ENCODE measurements around the gene FCGR3A. TPM values are rescaled to one million over a fixed set of nuclear protein-coding genes. Genes with fewer than 3 reads are reported as not detected.
"Not testable (repeated sequence)": the region's sequence is repeated elsewhere in the genome, so short reads cannot be mapped to it uniquely, and the experiment has no call there.

FCGR3A gene
- total RNA-seq, result not detected in 2 replicates

DNA sequence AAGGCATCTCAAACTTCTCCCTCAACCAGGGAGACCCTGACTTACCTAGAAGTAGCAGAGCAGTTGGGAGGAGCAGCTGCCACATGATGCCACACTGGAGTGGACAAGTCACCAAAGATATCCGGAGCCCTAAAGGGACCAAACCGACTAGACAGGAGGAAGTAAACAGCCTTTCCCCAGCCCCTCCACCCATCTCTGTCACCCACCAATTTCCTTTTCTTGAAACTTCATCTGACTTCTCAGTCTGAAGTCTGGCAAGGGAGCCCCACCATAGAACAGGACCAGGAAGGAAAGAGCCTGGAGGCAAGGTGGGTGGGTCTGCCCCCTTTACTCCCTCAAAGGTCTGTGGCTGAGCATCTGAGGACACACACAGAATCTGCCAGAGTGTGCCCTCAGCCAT lies at the start of gene FCGR3A:
TSS of gene FCGR3A (minus strand) at position 167 of the 400 bp plus-strand sequence. CDS start at position 85, 82 bp downstream.
- no peak for DNase-seq (ENCODE audit: low read depth)
- no peak within 1 kb of the TSS for H3K4me3 ChIP-seq (ENCODE audit: low read depth, low read length)
- TF ChIP-seq, protein P1, sequence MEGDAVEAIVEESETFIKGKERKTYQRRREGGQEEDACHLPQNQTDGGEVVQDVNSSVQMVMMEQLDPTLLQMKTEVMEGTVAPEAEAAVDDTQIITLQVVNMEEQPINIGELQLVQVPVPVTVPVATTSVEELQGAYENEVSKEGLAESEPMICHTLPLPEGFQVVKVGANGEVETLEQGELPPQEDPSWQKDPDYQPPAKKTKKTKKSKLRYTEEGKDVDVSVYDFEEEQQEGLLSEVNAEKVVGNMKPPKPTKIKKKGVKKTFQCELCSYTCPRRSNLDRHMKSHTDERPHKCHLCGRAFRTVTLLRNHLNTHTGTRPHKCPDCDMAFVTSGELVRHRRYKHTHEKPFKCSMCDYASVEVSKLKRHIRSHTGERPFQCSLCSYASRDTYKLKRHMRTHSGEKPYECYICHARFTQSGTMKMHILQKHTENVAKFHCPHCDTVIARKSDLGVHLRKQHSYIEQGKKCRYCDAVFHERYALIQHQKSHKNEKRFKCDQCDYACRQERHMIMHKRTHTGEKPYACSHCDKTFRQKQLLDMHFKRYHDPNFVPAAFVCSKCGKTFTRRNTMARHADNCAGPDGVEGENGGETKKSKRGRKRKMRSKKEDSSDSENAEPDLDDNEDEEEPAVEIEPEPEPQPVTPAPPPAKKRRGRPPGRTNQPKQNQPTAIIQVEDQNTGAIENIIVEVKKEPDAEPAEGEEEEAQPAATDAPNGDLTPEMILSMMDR (conservative IDR thresholded peaks at IDR 0.05; ENCODE audit: low read depth, low read length), result no peak

DNA sequence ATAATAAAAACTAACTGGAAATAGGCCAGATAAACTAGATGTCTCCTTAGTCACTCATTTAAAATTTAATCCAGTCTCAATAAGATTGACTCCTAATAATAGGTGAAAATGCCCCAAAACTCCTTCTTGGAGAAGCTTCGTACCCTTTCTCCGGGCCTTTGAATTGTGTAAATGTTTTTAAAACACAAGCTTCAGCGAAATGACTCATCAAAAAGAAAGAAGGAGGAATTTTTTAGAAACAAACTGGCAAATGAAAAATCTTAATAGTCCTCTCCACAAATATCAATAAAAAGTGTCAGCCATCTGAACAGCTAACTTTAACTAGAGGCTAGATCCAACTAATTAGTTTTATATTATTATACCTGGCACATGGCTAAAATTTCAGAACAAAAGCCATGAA lies 47.5 kb upstream of the FCGR3A start:
- DNase-seq (ENCODE audit: low read depth); H3K4me3 ChIP-seq (ENCODE audit: low read depth, low read length): not testable (repeated sequence)

DNA sequence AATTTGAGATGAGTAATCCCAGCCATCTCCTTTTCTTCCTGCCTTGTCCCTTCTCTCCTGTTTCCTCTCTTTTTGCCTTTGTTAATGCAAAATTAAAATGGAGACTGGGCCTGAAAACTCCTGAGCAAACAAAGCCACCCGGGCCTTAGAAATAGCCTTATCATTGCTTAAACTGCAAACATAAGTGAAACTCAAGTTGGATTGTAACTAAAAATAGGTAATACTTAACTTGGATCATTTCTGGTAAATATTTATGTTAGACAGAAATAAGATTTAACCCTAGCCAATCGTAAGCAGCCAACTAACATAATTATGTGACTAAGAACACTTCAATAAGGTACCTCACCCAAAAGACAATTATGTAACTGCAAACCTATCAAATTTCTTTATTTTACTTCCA lies 46.0 kb upstream of the FCGR3A start:
- not testable (repeated sequence) for DNase-seq (ENCODE audit: low read depth); H3K4me3 ChIP-seq (ENCODE audit: low read depth, low read length)

DNA sequence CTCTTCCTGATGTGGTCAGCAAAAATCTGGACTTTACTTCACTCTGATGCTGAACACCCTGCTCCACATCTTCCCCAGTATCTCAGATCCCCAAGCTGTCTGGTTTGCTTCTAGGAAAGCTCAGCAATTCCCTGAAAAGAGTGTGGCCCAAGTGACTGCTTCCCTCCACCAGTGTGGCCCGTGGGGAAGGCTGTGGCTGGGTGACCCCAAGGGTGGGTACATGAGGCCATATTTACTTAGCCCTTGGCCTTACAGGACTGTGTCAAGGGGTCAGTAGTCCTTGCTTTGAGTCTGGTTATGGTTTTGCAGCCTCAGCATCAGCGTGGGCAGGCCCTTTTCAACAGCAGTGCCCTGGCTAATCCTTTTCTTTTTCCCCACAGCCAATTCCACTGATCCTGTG lies 45.6 kb upstream of the FCGR3A start:
- DNase-seq (ENCODE audit: low read depth); H3K4me3 ChIP-seq (ENCODE audit: low read depth, low read length): not testable (repeated sequence)

DNA sequence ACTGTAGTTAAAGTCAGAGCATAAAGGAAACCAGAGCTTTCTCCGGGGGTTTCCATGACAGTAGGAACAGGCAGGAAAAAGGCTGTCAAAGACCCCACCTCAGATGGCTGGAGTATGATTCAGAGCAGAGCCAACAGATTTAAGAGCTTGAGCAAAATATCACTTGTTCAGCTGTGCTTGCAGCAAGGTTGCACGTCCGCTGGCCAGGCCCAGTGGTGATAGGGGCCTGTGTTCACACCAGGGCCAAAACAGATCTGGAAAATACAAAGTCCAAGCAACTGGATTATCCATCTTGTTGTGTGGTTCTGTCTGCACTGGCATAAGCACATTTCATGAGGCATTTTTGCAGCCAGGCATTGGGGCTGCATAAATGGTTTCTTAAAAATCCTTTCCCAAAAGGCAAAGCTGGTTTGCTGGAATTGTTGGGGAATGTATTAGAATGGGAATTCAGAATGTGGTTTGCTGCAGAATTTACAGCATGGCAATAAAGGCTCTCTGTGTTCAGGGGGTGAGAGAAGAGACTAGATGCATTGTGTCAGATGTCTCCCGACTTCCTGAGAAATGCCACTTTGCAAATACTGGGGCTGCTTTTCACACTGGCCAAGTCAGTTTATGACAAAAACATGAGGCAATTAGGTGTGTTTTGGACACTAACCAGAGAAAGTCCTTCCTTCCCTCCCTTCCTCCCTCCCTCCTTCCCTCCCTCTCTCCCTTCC lies 44.8 kb upstream of the FCGR3A start:
- not testable (repeated sequence) for H3K4me3 ChIP-seq (ENCODE audit: low read depth, low read length); DNase-seq (ENCODE audit: low read depth)

DNA sequence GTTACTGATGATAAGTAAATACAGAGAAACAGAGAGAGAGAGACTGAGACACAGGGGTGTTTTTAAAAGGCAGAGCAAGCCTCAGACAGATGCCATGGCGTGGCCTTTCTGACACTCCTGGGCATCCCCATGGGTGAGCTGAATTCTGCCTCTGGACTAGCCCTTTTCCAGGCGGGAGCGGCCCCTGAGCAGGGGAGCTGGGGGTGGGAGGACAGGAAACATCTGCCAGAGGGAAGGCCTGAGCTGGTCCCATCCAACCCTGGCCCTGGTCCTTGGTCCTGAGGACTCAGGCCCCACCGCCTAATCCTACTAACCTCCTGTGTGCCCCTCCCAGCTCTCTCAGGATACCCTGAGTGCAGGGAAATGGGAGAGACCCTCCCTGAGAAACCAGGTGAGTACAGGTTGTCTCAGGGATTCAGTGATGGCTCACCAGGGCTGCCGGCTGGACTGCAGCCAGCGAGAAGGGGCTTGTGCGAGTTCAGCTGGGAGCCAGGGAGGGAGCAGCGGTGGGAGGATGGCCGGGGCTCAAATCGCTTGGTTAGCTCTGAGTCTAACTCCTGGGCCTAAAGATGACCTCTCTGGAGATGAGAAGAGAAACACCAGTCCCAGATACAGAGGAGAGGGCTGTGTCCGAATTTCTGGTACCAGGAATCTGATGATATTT lies 43.6 kb upstream of the FCGR3A start:
- not testable (repeated sequence) for DNase-seq (ENCODE audit: low read depth); H3K4me3 ChIP-seq (ENCODE audit: low read depth, low read length)

DNA sequence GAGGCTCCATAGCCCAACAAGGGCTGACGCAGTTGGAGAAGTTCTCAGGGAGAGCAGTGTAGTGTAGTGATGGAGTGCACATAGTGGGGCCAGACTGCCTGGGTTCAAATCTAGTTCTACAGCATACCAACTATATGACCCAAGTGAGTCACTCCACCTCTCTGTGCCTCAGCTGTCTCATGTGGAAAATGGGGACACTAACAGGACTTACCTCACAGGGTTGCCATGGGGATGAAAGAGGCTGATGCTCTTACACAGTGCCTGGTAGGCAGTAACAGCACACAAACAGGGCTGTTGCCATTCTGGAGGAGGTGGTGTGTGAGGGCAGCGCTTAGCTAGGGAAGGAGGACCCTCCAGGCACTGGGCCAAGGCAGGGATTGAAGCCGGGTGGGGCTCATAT lies 43.0 kb upstream of the FCGR3A start:
- not testable (repeated sequence) for DNase-seq (ENCODE audit: low read depth); H3K4me3 ChIP-seq (ENCODE audit: low read depth, low read length)

DNA sequence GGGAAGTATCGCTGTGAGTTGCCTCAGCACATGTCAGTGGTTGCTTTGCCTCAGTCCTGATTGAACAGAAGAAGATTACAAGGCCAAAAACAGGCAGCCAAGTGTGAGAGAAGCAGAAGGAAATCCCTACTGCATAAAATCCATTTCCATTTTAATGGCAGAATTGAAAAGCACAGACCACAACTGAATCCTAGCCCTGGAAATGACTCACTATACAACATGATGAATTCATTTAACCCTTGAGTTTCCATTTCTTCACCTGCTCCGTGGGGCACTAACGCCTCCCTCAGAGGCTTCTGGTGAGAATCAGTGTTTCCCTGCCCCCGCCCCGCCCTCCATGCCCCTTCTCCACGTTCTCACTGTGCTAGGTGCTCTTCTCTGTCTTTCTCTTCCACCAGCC lies 40.3 kb upstream of the FCGR3A start:
- not testable (repeated sequence) for H3K4me3 ChIP-seq (ENCODE audit: low read depth, low read length); DNase-seq (ENCODE audit: low read depth)

DNA sequence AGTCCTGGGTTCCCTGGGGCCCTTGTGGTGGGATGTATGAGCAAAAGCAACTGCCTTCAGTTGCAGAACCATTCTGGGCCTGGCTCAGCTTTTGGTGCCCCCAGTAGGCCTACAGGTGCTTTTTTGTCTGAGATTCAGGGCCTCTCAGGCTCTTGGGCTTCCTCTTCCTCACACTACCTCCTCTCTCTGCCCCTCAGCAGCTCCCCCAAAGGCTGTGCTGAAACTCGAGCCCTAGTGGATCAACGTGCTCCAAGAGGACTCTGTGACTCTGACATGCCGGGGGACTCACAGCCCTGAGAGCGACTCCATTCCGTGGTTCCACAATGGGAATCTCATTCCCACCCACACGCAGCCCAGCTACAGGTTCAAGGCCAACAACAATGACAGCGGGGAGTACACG lies 39.7 kb upstream of the FCGR3A start:
- DNase-seq (ENCODE audit: low read depth); H3K4me3 ChIP-seq (ENCODE audit: low read depth, low read length): not testable (repeated sequence)

DNA sequence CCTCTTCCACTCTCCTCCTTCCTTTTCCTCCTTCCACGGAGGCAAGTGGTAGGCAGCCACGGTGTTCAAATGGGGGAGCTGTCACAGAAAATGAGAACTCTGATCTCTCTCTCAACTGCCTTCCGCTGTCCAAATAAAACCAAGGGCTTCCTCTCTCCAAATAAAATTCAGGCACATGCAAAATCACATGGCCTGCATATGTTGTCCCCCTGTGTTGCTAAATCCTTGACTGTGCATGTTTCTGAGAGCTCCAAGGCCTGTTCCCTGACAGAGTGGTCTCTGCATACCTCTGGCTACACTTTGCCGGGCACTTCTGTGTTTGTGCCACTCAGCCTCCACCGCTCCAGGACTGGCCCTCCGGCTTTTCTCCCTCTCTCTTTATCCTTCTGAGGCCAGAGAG lies 39.0 kb upstream of the FCGR3A start:
- not testable (repeated sequence) for H3K4me3 ChIP-seq (ENCODE audit: low read depth, low read length); DNase-seq (ENCODE audit: low read depth)

DNA sequence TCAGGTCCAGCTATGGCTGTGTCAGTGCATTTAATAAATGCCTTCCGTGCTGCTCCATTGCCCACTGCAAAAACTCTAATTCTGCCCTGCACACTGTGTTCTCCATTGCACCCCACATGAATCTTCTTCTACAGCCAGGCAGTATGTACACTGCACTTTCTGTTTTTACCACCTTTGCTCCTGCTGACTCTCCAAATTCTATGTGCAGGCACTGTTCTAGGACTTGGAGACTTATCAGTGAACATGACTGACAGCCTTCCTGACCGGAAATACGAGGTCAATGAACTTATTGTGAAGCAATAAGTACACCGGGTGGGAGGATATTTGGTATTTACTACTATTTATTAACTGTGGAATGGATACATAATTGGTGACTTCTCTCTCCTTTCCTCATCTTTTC lies 33.3 kb upstream of the FCGR3A start:
- H3K4me3 ChIP-seq (ENCODE audit: low read depth, low read length); DNase-seq (ENCODE audit: low read depth): not testable (repeated sequence)

DNA sequence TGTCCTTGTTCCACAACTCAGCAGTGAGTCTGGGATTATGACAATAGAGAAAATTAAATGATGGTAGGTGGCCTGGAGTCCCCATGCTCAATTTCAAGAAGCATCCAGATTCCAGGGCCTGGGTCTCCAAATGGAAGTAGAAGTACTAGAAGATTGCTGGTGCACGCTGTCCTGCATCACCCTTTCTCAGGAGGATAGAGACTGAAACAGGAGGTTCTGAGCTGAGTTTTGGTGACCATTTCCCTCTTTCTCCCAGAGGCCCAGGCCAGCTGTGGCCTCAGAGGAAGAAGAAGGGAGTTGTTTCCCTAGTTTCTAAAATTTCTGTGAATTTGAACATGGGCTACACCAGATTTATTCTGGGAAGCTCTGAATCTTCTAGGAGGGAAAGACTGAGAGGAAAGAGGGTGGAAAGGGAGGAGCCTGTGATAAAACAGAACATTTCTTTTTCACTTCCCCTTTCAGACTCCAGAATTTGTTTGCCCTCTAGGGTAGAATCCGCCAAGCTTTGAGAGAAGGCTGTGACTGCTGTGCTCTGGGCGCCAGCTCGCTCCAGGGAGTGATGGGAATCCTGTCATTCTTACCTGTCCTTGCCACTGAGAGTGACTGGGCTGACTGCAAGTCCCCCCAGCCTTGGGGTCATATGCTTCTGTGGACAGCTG lies 31.4 kb upstream of the FCGR3A start:
- DNase-seq (ENCODE audit: low read depth); H3K4me3 ChIP-seq (ENCODE audit: low read depth, low read length): not testable (repeated sequence)

DNA sequence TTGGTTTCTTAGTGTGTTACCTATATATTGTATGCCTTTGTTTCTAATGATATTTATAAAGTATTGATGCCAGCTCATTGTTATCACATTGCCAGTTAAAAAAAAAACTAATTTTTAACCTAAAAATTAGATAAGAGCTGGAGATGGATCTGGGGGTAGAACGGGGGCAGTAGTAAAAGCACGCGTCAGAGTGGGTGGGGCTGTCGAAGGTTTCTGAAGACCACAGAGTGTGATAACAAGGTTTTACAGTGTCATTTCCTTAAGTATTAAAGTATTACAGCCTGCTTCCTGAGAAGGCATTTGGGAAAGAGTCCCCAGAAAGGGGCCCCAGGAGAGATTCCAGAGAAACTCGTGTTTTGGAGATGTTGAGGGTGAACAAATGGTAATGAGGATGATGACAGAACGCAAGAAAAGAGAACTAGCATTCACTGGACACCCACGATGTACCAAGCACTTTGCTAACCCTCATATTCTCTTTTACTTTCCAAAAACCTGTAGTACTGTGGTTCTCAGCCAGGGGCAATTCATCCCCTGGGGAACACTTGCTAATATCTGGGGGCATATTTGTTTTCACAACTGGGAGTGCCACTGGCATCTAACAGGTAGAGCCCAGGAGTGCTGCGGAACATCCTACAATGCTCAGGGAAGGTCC lies 30.4 kb upstream of the FCGR3A start:
- not testable (repeated sequence) for H3K4me3 ChIP-seq (ENCODE audit: low read depth, low read length); DNase-seq (ENCODE audit: low read depth)

DNA sequence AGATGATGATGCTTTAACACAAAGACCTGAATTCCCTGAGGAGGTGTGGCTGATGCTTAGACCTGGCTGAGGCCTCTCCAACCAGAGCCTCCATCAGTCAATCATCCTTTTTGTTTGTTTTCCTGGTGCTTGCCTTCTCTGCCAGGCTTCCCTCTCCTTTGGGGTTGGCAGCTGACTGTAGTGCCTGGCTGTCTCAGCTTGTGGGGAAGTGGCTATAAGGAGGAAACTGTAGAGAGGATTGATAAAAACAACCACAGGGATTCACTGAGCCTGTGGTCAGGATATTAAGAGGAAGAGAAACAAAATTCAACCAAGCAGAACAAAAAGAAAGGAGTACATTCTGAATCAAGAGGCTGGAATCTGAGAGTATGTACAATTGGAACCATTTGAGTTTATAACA lies 27.1 kb upstream of the FCGR3A start:
- DNase-seq (ENCODE audit: low read depth); H3K4me3 ChIP-seq (ENCODE audit: low read depth, low read length): not testable (repeated sequence)

DNA sequence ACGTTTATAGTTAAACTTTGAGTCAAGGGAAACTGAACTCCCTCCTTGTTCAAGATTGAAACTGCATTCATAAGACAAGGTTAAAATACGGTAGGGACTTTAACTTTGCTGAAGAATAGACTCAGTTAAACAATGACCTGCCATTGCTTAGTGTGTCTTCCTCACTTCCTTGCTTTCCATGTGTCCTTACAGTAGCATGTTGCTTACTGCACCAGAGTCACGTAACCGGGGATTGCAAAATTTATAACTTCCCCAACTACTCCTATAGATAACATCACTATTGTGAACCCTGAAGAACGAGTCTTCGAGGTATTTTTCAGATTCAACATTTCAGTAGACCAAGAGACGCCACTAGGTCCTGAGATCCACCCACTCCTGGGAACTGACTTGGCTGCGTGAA lies 22.1 kb upstream of the FCGR3A start:
- H3K4me3 ChIP-seq (ENCODE audit: low read depth, low read length); DNase-seq (ENCODE audit: low read depth): not testable (repeated sequence)

DNA sequence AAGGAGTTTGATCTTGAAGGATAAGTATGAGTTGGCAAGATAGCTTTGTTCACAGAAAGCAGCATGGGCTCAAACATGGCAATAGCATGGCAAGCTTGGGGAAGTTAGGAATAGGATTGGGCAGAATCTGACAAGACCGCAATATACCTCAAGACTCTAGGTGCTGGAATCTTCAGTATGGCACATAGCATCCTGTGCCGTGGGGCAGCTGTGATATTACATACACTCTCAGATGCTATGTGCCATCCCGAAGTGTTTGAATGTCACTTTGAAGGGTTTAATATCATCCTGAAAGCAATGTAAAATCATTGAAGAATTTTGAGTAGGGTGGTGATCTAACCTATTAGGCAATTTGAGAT lies 17.0 kb upstream of the FCGR3A start:
- H3K4me3 ChIP-seq (ENCODE audit: low read depth, low read length); DNase-seq (ENCODE audit: low read depth): not testable (repeated sequence)

DNA sequence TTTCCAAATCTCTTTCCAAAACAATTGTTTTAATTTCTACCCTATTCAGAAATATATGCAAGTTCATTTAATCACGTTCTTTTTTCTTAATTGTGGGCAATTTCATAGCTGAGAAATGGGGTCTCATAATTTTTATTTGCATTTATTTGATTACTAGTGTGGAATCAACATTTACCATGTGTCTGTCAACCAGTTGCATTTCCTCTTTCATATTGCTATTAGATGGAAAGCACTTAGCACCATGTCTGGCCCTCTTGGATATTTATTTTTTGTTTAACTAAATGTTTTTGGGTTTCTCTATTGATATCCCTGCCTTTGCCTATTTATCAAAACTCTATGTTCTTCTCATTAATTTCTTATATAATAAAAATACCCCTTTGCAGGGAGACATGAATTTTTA lies 13.9 kb upstream of the FCGR3A start:
- DNase-seq (ENCODE audit: low read depth); H3K4me3 ChIP-seq (ENCODE audit: low read depth, low read length): not testable (repeated sequence)

DNA sequence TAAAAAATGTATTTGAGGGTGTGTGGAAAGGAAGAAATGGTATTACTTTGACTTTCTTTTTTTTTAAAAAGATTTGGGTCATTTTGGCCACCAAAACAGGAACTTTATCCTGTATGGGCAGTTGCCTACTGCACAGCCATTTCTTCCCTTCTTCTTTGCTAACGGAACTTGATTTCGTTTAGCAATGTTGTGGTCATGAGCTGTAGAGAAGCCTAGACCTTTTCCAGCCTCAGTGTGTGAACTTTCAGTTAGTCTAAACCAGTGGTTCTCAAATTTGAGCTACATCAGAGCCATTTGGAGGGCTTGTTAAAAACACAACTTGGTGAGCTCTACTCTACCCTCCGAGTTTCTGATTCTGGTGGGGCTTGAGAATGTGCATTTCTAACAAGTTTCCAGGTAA lies 12.8 kb upstream of the FCGR3A start:
- not testable (repeated sequence) for DNase-seq (ENCODE audit: low read depth); H3K4me3 ChIP-seq (ENCODE audit: low read depth, low read length)

Measured in epithelial cell of proximal tubule (primary cell).